HG03175 (cell line): ENCODE measurements around the gene OR2F1.
"Not testable (repeated sequence)": the region's sequence is repeated elsewhere in the genome, so short reads cannot be mapped to it uniquely, and the experiment has no call there.

ENCODE experiments used
- ATAC-seq: cut with Tn5 transposase; IDR thresholded peaks from one replicate; pipeline ENCODE4 v1.9.1; 2021; ENCODE audit warnings: mild to moderate bottlenecking, moderate library complexity; ENCODE audit not compliant: unreplicated experiment

The OR2F1 gene

DNA sequence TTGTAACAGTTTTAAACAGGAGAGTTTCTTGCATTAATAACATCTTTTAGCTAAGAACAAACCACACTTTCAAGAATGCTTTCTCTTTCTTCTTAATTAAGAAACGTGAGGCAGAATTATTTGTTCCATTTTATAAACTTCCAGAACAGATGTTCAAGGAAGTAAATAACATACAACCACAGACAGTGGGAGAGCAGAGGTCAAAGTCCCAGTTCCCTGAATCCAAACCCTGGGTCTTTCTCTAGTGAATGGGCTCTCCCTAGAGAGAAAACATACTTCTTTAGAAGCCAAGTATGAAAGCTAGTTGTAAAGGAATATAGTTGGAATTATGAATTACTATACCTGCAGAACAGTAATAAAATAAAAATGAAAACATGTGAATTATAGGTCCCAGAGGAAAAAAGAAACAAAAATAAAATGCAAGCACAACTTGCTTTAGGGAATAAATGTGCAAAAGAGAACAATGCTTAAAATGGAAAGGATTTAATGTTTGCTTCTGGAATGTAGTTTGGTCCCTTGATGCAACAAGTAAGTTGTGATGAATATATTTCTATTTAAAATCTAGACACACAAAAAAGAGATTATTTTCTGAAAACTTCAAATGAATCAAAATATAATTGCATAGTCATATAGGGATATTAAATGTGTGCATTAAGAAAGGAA is 51.5 kb downstream of the OR2F1 start:
- no peak for ATAC-seq

DNA sequence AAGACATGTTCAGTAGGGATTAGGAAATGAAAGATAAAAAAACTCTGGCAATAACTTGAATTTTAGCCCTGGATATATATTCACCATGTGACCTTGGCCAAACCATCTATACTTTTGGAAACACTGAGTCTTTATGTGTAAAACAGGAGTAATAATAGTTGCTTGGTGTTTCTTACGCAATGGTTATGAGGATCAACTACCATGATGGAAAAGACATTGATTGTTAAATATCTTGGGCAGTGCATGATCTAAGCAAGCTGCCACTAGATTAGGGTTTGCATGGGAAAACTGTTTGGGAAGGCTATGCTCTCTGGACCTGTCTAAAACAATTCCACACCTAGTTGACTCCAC is 52.0 kb downstream of the OR2F1 start:
- ATAC-seq: no peak

DNA sequence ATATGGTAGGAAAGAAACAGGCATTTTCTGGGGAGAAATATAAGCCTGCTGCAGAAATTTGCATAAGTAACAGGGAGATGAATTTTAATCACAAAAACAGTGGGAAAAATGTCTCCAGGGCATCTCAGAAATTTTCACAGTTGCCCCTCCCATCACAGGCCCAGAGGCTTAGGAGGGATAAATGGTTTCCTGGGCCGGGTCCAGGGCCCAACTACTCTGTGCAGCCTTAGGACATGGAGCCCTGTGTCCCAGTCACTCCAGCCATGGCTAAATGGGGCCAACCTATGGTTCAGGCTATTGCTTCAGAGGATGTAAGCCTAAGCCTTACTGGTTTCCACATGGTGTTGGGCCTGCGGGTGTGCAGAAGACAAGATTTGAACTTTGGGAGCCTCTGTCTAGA is 54.7 kb downstream of the OR2F1 start:
- no peak for ATAC-seq

DNA sequence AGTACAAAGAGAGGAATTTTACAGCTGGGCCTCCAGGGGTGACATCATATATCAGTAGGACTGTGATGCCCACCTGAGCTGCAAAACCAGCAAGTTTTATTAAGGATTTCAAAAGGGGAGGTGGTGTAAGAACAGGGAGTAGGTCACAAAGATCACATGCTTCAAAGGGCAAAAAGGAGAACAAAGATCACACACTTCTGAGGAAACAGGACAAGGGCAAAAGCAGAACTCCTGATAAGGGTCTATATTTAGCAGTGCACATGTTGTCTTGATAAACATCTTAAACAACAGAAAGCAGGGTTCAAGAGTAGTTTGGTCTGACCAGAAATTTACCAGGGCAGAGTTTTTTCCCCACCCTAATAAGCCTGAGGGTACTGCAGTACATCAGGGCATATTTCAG is 55.4 kb downstream of the OR2F1 start:
- ATAC-seq: not testable (repeated sequence)

DNA sequence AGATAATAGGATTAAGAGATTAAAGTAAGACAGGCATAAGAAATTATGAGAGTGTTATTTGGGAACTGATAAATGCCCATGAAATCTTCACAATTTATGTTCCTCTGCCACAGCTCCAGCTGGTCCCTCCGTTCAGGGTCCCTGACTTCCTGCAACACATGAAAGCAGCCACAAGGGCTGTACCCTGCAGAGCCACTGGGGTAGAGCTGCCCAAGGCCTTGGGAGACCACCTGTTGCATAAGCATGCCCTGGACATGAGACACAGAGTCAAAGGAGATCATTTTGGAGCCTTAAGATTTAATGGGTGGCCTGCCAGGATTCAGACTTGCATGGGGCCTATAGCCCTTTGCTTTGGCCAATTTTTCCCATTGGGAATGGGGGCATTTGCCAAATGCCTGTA is 56.2 kb downstream of the OR2F1 start:
- not testable (repeated sequence) for ATAC-seq

DNA sequence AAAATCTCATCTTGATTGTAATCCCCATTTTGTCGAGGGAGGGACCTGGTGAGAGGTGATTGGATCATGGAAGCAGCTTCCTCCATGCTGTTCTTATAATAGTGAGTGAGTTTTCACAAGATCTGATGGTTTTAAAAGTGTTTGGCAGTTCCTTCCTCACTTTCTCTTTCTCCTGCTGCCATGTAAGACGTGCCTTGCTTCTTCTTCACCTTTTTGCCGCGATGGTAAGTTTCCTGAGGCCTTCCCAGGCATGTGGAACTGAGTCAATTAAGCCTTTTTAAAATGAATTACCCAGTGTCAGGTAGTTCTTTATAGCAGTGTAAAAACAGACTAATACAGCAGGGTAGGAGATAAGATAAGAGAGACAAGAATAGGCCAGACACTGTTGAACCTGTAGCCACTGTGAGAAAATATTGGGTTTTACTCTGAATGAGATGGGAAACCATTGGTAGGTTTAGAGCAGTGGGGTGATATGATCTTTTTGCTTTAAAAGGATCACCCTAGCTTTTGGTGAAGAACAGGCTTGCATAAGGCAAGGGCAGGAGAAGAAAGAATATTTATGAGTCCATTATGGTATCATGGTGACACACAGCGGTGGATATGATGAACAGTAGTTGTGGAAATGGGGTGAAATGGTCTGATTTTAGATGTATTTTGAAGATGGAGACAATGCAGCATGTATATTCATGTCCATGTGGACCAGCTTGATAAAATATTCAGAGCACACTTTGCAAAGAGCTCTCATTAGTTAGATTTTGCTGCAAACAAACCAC is 57.0 kb downstream of the OR2F1 start:
- no peak for ATAC-seq
